Occipital lobe (tissue), 2 donors: ENCODE results near the gene RPS15. TPM values are rescaled to one million over a fixed set of nuclear protein-coding genes. Genes with fewer than 3 reads are reported as not detected.
"Not testable (repeated sequence)": the region's sequence is repeated elsewhere in the genome, so short reads cannot be mapped to it uniquely, and the experiment has no call there.

Source experiments
- DNase-seq: peaks from one replicate; lab custom pipeline; 2025; lab: John Stamatoyannopoulos, UW
- total RNA-seq: library from RNA; depleted of rRNA; stranded (reverse); fragments of >200 nt; gene quantifications from one replicate; pipeline ENCODE4 v1.2.3, GENCODE V29; 2014

The RPS15 gene
- total RNA-seq, 1 donor from 2014 or later = 252 TPM

DNA sequence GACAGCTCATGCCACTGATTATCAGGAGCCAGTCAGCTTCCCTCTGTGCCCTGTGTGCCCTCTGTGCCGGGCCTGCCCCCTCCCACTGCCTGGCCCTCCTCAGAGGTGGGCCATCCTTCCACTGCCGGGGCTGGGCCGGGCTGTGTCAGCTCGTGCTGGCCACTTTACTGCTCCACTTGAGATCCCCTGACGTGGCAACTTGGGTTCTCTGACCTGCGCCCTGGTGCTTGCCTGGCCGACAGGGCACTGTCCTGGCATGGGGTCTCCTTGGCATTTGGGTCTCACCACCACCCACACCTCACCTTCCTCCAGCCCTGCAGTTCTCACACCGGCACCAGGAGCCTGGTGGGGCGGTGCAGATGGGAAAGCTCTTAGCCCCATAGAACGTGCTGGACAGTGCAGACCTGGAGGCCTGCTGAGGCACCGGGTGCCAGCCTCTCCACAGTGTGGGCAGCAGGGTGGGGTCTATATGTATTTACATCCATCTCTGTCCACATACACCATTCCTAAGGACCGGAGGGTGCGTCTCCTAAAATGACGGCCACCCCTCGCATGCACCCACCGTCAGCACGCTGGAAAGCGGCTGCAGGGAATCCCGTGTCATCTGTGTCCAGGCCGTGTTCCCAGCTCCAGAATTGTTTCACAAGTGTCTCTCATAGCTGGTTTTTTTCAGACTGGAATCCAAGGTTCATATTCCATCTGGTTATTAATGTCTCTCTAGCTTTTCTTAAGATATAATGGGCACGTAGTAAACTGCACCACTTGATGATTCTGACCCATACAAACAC is 19.1 kb upstream of the RPS15 start:
- no peak for DNase-seq

DNA sequence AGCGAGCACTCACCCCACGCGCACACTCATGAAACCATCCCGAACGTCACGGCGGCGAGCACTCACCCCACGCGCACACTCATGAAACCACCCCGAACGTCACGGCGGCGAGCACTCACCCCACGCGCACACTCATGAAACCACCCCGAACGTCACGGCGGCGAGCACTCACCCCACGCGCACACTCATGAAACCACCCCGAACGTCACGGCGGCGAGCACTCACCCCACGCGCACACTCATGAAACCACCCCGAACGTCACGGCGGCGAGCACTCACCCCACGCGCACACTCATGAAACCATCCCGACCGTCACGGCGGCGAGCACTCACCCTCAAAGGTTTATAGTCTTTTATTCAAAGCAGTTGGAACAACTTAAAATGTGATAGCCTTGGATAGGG is 18.1 kb upstream of the RPS15 start:
- DNase-seq = not testable (repeated sequence)

DNA sequence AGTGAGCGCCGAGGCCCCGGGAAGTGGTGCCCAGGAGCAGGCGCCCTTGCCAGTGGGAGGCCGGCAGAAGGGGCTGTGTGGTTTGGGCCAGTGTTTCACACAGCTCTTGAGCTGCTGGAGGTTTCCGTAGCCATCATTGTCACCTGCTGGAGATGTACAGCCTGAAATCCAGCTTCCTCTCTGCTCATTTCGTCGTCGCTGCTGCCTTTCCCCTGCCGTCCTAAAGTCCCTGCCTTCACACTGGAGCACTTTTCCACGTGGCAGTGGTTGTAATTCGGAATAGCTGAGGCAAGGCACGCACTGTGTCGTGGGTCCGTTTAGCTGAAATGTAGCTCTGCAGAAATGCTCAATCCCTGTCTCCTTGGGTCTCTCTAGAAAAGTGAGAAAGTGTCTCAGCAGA is 17.6 kb upstream of the RPS15 start:
- no peak for DNase-seq

DNA sequence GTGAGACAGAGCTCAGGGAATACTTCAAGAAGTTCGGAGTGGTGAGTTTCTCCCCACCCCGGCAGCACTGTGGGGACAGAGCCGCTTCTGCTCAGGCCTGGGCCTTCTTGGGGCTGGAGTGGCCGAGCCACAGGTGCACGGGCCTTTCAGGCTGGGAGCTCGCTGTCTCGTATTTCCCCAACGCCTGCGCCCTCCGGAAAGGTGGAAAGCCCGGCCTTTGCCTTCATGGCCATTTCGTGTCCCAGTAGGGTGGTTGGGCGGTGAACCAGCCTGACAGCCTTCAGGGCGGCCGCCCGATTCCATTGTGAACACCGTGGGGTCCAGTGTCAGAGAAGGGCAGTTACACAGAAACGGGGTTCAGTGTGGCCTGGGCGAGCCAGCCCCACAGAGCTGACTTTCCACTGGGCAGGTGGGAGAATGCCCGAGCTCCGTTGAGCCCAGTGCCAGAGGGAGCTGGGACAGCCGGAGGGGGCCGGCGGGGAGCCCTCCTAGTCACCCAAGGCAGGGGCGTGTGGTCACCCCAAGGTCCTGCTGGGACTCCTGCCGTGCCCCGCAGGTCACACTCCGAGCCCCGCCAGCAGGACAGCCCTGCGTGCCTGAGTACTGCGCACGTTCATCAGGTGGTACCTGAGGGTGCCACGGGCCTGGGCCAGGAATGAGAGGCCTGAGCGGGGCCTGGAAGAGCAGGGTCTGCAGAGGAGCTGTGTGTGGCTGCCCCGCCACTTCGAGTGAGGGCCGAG is 16.8 kb upstream of the RPS15 start:
- DNase-seq = no peak

DNA sequence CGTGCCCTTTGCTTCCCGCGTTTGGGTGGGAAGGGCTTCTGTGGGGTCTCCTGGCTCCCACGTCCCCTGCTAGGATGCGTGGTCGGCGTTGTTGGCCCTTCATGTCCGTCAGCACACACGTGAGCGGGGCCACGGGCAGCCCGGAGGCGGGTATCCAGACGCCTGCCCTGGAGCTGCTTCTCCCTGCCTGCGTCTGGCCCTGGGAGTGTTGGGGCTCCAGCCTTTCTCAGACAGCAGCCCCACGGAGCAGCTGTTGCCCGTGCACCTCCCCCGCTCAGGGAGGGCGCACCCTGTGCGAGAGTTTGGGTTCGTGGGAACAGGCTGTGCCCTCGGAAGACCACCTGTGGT is 16.3 kb upstream of the RPS15 start:
- no peak for DNase-seq

DNA sequence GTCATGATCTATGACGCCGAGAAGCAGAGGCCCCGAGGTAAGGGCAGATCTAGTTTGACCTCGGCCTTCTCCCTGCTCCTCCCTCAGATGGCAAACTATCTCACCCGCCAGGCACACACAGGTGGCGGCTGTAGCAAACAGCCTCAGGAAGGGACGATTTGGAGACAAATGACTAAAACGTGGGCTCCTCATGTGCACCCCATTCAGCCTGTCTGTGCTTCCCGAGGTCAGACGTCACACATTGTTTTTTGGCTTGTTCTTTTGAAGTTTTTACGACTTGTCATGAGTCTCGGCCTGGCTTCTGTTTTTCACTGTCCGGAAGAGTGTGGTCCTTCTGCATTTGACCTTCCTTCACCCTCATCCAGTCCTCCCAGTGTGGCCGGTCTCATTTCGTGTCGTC is 15.8 kb upstream of the RPS15 start:
- DNase-seq = no peak

DNA sequence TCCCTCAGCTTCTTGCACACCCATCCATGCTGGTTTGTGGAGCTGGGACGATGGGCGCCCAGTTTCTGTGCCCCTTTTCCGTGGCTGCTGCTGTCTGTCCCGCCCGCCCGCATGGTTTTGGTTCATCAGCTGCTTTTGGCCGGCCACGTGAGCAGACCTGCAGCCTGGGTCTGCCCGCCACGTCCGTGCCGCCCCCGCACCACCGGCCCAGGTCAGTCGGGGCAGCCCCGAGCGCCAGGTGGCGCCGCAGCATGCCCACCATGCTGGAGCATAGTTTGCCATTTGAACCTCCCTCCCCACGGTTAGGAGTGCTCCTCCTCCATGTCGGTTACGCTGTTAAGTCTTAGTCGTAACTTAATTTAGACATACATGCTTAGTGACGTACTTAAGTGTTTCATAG is 15.3 kb upstream of the RPS15 start:
- DNase-seq = no peak

DNA sequence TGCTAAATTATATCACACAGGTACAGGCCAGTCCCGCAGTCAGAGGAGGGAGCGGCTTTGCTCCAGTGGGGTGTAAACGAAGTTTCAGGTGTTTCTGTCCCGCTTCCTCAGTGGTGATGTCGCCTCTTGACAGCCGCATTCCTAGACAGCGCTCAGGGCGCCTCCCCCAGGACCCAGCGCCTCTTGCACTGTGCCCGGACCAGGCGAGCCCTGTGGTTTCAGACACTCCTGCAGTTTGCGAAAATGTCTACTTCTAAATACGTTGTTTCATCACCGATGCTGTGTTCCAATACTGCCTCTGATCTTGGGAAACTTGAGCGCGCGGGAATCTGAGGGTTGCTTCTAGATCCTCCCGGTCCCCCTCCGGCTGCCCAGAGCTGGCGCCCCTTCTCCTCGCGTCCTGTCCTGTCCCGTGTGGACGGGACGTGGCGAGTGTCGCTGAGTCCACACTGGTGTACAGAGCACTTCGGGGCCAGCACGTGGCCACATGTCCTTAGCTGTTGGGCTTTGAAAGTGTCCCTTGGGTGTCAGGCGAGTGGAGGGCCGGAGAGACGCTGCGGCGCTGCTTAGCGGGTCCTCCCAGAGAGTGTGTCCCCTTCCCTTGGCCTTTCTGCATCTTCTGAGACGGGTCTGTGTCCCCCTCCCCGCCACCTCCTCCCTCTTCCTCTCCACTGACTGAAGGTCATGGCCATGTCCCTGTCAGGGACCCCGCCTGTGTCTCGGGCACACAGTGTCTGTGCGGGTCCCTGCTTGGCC is 14.6 kb upstream of the RPS15 start:
- DNase-seq = no peak

DNA sequence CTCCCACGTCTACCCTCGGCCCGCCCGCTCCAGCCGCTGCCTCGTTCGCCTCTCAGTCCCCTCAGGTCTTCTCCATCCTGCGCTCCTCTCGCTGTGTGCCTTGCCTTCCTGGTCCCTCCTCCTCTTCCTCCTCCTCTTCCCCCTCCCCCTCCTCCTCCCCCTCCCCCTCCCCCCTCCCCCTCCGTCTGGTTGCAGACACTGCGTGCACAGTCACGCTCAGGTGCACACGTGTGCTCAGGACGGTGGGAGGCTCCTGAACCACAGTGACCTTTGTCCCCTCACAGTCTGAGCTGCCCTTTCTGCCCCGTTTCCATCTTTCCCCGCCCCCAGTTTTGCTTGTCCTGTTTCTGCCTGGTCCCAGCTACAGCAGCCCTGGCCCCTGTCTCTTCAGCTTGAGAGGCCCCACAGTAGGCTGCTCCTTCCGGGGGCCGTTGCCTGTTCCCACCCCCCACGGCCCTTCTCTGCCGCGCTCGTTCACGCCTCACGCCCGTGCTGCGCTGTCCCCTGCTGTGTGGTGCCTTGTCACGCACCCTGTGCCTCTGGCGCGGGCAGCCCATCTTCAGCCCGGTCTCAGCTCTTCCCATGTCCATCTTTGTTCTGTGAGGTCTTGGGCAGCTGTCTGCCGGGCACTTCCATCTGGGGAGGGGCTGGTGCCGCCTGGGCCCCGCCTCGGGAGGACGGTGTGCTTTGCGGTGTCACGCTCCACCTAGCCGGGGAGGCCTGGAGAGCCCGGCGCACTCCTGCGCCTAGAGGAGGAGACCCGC is 13.8 kb upstream of the RPS15 start:
- no peak for DNase-seq

DNA sequence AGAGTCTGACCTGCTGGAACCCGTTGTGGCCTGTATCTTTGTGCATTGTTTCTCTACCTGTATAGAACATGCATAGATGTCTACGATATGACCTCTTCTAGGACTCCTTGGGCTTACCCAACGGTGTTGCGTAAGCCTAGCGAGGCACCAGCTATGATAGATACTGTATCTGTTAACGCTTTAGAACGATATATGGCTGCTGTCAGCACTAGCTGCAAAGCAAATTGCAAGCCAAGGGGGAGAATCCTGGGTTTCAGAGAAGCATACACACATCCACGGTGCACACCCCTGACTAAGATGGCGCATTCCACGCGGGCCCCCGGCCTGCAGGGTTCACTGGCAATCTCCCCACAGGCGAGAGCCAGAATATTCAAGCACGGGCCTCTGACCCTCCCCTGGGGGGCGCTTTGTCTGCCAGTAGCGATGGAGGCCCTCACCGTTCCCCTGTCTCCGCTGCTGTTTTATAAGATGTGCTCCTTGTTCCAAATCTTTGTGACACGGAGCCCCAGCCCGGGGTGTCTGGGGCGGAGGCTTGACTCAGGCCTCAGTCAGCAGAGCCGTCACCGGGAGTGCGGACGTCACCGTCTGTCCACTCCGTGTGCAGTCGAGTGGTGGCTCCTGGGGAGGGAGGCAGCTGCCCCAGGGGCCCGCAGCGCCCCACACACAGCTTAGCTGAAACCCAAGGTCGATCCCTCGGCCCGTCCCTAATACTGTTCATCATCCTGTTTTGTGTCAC is 12.9 kb upstream of the RPS15 start:
- DNase-seq = no peak

DNA sequence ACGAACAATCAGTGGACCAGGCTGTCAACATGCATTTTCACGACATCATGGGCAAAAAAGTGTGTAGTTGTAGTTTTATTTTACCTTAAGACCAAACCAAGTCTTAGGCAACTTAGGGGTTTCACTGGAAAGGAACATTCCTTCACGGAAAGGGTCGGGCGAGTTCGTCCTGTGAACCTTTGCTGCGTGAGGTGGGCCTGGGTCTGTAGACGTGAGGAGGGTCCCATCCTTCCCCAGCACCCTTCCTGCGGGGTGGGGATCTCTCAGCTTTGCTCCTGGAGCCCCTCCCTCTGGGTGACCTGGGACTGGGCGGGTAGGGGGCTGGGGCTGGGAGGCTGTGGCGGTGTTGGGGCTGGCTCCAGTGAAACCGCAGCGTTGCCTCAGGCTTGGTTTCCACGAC is 12.3 kb upstream of the RPS15 start:
- DNase-seq = no peak

DNA sequence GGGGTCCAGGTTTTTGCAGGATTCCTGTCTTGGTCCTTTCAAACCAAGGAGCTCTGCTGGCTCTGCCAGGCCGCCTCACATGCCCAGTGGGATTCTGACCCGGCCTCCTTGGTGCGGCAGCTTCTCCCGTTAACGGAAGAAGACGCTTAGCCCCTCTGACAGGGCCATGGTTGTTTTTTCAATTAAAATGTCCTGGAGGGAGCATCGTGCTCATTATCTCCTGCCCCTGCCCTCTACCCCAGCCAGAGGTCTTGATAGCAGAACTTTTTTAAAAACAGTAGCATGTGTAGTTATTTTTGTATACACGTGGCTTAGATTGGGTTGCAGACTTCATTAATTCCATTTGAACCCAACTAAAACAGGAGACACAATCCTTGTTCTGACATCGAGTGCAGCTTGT is 11.5 kb upstream of the RPS15 start:
- no peak for DNase-seq

DNA sequence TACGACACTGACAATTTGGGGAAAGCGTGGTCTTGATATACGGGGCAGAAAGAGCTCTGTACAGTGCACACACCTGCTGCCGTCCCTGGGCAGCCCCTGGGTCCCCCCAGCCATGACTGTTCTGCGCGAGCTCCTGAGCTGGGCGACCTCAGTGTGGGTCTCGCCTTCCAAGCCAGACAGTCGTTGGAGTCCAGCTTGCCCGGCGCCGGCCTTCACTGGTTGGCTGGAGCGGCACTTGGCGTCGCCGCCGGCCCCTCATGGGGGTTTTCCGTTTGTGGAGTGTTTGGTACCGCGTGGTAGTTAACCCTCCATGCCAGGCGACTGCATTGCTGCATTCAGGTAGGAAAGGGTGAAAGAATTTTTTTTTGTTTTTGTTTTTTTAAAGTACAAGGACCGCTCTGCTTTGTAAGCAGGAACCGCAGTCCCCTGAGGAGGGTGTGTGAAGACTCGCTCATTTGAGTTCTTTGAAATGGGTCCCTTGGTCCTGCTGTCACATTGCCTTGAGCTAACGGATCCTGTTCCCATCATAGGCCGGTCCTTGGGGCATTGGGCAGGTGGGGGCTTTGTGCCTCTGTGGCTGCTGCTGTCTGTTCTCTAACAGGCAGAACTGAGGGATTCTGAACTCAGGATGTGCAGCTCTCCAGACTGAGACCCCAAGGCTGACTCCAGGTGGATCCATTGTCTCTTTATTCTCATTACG is 10.8 kb upstream of the RPS15 start:
- no peak for DNase-seq

DNA sequence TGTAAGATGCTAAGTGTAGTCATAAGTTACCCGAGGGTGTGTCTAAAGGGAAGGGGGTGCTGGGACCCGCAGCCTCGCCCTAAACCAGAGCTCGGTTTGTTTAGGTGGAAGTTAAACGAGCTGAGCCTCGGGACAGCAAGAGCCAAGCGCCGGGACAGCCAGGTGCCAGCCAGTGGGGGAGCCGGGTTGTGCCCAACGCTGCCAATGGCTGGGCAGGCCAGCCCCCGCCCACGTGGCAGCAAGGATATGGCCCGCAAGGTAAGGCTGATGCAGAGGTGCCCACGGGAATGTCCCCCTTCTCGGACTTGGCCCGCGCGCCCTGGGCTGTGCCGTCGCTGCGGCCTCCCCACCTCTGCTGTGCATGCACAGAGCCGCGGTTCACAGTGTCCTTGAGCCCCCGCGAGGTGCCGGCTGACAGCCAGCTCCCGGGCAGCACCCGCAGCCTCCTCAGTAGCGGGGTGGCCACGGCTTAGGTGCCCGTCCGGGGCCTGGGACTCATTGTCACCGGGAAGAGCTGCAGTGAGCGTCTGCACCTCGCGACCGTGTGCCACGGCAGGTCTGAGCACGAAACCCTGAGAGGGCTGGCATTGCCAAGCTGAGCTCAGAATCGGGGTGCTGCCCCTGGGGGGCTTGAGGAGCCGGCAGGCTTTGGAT is 9.3 kb upstream of the RPS15 start:
- no peak for DNase-seq

DNA sequence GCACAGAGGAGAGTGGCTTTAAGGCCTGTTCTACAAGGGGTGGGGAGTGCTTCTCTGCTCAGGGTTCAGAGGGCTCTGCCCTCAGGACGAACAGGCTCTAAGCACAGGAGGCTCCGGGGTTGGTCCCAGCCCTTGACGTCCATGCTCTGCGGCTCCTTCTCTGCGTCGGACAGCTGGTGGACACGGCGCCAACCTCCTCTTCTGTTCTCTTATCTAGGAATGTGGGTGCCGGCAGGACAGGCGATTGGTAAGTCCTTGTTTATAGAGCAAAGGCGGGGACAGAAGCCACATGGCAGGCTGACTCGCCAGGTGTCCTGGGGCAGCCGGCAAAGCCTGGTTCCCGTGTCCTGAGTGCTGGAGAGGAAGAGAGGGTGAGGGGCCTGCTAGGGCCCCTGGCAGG is 8.4 kb upstream of the RPS15 start:
- DNase-seq = no peak

DNA sequence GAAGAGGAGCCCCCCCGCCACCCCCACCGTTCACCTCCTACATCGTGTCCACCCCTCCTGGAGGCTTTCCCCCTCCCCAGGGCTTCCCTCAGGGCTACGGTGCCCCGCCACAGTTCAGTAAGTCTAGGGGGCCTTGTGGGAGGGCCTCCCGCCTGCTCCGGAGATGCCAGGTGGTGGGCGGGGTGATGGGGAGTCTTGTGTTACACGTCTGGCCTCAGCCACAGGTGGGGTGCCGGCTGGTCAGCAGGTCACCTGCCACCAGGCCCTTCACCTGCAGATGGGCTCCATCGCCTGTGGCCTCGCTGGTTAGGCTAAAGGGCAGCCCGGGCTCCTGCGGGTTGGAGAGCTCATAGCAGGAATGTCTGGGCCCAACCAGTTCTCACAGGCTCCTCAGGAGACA is 8.0 kb upstream of the RPS15 start:
- no peak for DNase-seq

DNA sequence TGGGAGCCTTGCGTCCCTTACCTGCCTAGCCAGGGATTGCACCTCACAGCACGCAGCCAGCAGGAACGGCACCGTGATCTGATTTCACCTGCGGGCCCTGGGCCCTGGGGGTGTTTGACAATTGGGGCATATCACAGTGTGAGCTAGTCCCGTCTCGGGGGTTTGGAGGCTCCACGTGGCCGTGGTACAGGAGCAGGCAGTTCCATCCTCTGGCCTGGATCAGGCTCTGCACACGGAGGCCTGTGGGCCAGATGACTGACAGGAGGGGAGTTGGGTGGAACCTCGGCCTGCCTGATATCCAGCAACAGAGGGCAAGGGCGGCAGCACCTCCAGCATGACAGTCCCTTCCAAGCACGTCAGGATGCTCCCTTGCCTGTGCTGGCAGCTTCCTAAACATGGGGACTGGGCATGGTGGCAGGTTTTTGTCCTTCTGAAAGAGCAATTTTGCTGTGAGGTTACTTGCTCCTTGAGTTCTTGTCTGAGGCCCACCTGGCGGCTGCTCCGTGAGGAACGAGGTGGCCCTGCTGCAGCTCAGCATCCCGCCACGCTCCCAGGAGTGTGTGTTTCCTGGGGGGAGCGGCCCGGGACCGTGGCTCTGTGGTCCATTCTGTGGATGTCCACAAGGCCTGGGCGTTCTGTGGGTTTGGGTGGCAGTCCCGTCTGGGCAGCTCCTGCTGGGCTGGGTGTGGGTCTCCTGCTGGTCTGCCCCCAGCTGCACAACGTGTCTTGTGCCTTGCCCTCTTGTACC is 6.3 kb upstream of the RPS15 start:
- no peak for DNase-seq

DNA sequence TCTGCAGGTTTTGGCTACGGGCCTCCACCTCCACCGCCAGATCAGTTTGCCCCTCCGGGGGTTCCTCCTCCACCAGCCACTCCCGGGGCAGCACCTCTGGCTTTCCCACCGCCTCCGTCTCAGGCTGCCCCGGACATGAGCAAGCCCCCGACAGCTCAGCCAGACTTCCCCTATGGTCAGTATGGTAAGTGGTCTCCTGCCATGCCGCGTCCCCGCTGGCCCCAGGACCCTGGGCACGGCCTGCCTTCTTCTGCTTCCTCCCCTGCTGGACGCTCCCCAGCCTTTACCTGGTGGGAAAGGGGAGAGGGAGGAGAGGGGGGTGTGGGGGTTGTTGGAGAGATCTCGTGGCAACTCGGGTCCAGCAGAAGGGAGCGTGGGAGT is 5.7 kb upstream of the RPS15 start:
- no peak for DNase-seq
